Measurements from ENCODE around the gene PCSK6. TPM values are rescaled to one million over a fixed set of nuclear protein-coding genes. Genes with fewer than 3 reads are reported as not detected.

Gene PCSK6
- total and polyA plus RNA-seq, 7 donors, result 2.9 to 10.3 (median 6.4) TPM

GRCh38 chr15:101256757-101257156 lies 232.8 kb downstream of the PCSK6 start:
- no peak overlapping the region for H3K27ac ChIP-seq
- H3K4me3 ChIP-seq, result no peak overlapping the region
- peaks cover 0 to 9% (median 6%) of the 10 kb centered on the region in 4 donors for H3K4me1 ChIP-seq
- no peaks in the 10 kb centered on the region for H3K9me3 ChIP-seq
- 43 to 82% methylated on average over 6 of the region's 6 CpGs for WGBS, 2 donors
- intact Hi-C loops (cut with DNase I), result no loop called here
- no peaks in the 10 kb centered on the region for H3K27me3 ChIP-seq
- no peak for DNase-seq
- no peaks in the 10 kb centered on the region for H3K36me3 ChIP-seq
- no peak for TF ChIP-seq EP300 (IDR thresholded peaks at IDR 0.05)
- TF ChIP-seq, protein P1, sequence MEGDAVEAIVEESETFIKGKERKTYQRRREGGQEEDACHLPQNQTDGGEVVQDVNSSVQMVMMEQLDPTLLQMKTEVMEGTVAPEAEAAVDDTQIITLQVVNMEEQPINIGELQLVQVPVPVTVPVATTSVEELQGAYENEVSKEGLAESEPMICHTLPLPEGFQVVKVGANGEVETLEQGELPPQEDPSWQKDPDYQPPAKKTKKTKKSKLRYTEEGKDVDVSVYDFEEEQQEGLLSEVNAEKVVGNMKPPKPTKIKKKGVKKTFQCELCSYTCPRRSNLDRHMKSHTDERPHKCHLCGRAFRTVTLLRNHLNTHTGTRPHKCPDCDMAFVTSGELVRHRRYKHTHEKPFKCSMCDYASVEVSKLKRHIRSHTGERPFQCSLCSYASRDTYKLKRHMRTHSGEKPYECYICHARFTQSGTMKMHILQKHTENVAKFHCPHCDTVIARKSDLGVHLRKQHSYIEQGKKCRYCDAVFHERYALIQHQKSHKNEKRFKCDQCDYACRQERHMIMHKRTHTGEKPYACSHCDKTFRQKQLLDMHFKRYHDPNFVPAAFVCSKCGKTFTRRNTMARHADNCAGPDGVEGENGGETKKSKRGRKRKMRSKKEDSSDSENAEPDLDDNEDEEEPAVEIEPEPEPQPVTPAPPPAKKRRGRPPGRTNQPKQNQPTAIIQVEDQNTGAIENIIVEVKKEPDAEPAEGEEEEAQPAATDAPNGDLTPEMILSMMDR (IDR thresholded peaks at IDR 0.05), result no peak
- TF ChIP-seq POLR2A (IDR thresholded peaks at IDR 0.05), result no peak
- no peak for TF ChIP-seq POLR2AphosphoS5 (IDR thresholded peaks at IDR 0.05)

GRCh38 chr15:101255615-101256241 lies 233.8 kb downstream of the PCSK6 start:
- Histone ChIP-seq H3K27ac (no peak overlapping the region), H3K4me3 (no peak overlapping the region), H3K36me3 (no peaks in the 10 kb centered on the region), H3K9me3 (no peaks in the 10 kb centered on the region), H3K4me1 (peaks cover 0 to 10% (median 7%) of the 10 kb centered on the region in 4 donors), H3K27me3 (no peaks in the 10 kb centered on the region)
- intact Hi-C loops (cut with DNase I), result no loop called here
- DNase-seq, result no peak
- WGBS, 2 donors, result 55 to 63% methylated on average over 8 of the region's 8 CpGs
- no peak for TF ChIP-seq POLR2AphosphoS5 (IDR thresholded peaks at IDR 0.05)
- TF ChIP-seq, protein P1 (IDR thresholded peaks at IDR 0.05), result no peak
- TF ChIP-seq POLR2A (IDR thresholded peaks at IDR 0.05), result no peak
- TF ChIP-seq EP300 (IDR thresholded peaks at IDR 0.05), result no peak

DNA sequence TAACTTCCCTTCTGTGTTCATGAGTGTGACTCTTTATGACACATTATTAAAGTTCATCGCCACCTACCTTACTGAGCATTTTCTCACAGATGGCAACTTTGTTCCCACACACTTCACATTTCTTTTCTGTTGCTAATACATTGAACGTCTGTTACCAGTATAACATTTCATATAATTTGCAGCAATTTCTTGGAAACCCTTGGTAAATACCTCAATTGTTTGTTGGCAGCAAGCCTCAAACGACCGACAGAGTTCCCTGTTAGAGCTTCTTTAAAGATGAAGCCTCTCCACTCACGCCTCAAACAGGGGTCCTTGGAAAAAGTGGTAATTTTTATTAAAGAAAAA lies 234.5 kb downstream of the PCSK6 start:
- H3K4me3 ChIP-seq, result no peak overlapping the region

DNA sequence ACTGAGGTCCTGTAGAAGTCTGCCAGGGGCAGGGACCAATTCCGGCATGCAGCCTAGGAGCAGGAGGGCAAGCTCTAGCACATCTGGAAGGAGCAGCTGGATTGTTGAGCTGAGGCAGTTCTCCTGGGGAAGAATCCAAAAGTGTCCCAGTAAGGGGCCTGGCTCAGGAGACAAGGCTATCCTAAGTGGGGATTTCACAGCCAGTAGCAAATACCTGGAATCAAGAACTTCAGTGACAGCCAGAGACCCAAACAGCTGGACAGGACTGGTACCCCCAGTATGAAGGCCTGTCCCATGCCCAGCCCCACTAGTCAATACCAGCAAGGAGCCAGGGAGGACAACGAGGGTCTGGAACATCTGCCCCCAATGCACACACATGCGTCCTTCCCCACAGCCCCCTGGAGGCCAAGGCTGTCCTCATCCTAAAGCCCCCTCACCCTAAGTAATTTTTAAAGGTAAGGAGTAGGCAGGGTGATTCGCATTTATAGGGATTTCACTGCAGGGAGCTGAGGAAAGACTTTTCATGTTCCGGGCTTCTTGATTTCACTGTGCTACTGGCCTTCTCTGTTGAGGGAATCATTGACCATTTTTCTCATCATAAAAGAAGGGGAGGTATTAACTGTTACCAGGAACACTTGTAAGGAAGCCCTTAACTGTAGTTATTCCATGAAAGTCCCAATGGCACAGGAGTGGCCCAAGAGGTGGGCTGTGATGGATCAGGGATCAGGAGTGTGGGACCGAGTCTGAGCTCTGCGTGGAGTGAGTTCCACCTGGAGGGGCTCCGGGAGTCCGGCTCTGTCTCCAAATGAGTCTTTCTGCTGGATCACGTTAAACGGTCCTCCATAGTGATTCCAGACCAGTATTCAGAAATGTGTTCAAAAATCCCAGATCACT lies 235.1 kb downstream of the PCSK6 start:
- WGBS, 2 donors, result 91 to 92% methylated on average over 11 of the region's 11 CpGs
- no peak for DNase-seq
- Histone ChIP-seq H3K4me1 (peaks cover 0 to 23% (median 20%) of the 10 kb centered on the region in 4 donors), H3K27ac (no peak overlapping the region), H3K36me3 (no peaks in the 10 kb centered on the region), H3K27me3 (no peaks in the 10 kb centered on the region), H3K4me3 (no peak overlapping the region), H3K9me3 (no peaks in the 10 kb centered on the region)
- intact Hi-C loops (cut with DNase I), result loop anchor here (5.0 kb wide), 2 partner anchors 132 to 332 kb away; no protein-coding TSS in a partner anchor
- no peak for TF ChIP-seq POLR2AphosphoS5 (IDR thresholded peaks at IDR 0.05)
- TF ChIP-seq, protein P1 (IDR thresholded peaks at IDR 0.05), result no peak
- no peak for TF ChIP-seq EP300 (IDR thresholded peaks at IDR 0.05)
- TF ChIP-seq POLR2A (IDR thresholded peaks at IDR 0.05), result no peak

More for the DNA sequence above, 234.5 kb downstream of the PCSK6 start:
- Histone ChIP-seq H3K27me3 (no peaks in the 10 kb centered on the region), H3K27ac (no peak overlapping the region), H3K9me3 (no peaks in the 10 kb centered on the region), H3K36me3 (no peaks in the 10 kb centered on the region), H3K4me1 (peaks cover 0 to 17% (median 14%) of the 10 kb centered on the region in 4 donors)
- intact Hi-C loops (cut with DNase I), result no loop called here
- WGBS, 2 donors, result 58 to 69% methylated on average over 5 of the region's 5 CpGs
- TF ChIP-seq POLR2A (IDR thresholded peaks at IDR 0.05) (no peak), POLR2AphosphoS5 (IDR thresholded peaks at IDR 0.05) (no peak), EP300 (IDR thresholded peaks at IDR 0.05) (no peak)
- TF ChIP-seq, protein P1 (IDR thresholded peaks at IDR 0.05), result no peak
- DNase-seq, result no peak

Other genes with a start within 250 kb of the PCSK6 start
- 10 to 100 TPM; 11.2 to 13.6 (median 12.6) TPM for gene CHSY1, start 237.7 kb downstream of the PCSK6 start, total RNA-seq
- gene CHSY1, start 237.7 kb downstream of the PCSK6 start, polyA plus RNA-seq, result 1 to 10 TPM; 1.8 to 8.2 (median 2.3) TPM
- gene SELENOS, start 212.2 kb downstream of the PCSK6 start, total RNA-seq, result 10 to 100 TPM; 39.3 to 62.1 (median 44.1) TPM
- 100 to 1,000 TPM in 1 of 3 donors, 10 to 100 TPM in 2; 55.9 to 127 (median 66.1) TPM for gene SELENOS, start 212.2 kb downstream of the PCSK6 start, polyA plus RNA-seq
- gene SNRPA1, start 194.5 kb downstream of the PCSK6 start, total RNA-seq, result 10 to 100 TPM; 26.0 to 40.5 (median 33.7) TPM
- gene SNRPA1, start 194.5 kb downstream of the PCSK6 start, polyA plus RNA-seq, result 10 to 100 TPM; 57.7 to 76.3 (median 70.3) TPM
- 10 to 100 TPM; 49.3 to 61.4 (median 56.3) TPM for gene TM2D3, start 162.7 kb upstream of the PCSK6 start, total RNA-seq
- gene TM2D3, start 162.7 kb upstream of the PCSK6 start, polyA plus RNA-seq, result 10 to 100 TPM; 17.1 to 35.6 (median 19.2) TPM
- gene TARS3, start 234.8 kb upstream of the PCSK6 start, total RNA-seq, result 10 to 100 TPM; 20.2 to 31.9 (median 24.3) TPM
- 1 to 10 TPM; 2.3 to 5.6 (median 4.8) TPM for gene TARS3, start 234.8 kb upstream of the PCSK6 start, polyA plus RNA-seq

Data from sigmoid colon (tissue), 7 donors.